Measurements from ENCODE around the gene SMIM30.

- TF ChIP-seq CTCF (IDR thresholded peaks at IDR 0.05; ENCODE audit: insufficient read depth, low read depth, low read length): no peak
- no peak for TF ChIP-seq EZH2 (IDR thresholded peaks at IDR 0.05; ENCODE audit: insufficient read depth, low read length)
Measured at GRCh38 chr7:113134025-113134424, 15.7 kb upstream of the SMIM30 start.

Measured in astrocyte (in vitro differentiated cells and primary cell).